Common myeloid progenitor, CD34-positive (primary cell): ENCODE measurements around the gene DNAJC10.

ENCODE experiments used
- CTCF ChIA-PET: fragments of 350-600 bp; sonication (Branson Sonifier 250); formaldehyde crosslinking; loops from one replicate; lab custom pipeline; 2021; ENCODE audit warnings: antibody characterized with exemption; lab: Charles Lee
- POLR2A ChIA-PET: fragments of 350-600 bp; sonication (Branson Sonifier 250); formaldehyde crosslinking; loops from one replicate; lab custom pipeline; 2021; ENCODE audit warnings: antibody characterized with exemption; lab: Charles Lee
- DNase-seq, 3 donors: peaks; one replicate each; pipeline versions ENCODE4 v3.0.0 to v3.0.0-alpha.2; 2013
- H3K27ac ChIP-seq, 2 experiments: 1 replicate in 1 of 2; 2 replicates in 1 of 2; pipeline ENCODE4 v1.7.0; 2013; ENCODE audit warnings: inconsistent platforms in 2 of 2, low read length in 2 of 2, mild to moderate bottlenecking in 2 of 2, low read depth in 1 of 2, moderate library complexity in 1 of 2; ENCODE audit not compliant: severe bottlenecking in 2 of 2, insufficient read depth in 1 of 2, poor library complexity in 1 of 2
- H3K27me3 ChIP-seq, 5 experiments: replicated peaks in 2 of 5; 1 replicate in 3 of 5; 2 replicates in 2 of 5; pipeline versions ENCODE4 v1.6.1 to v1.7.0; 2013; ENCODE audit warnings: low read length in 4 of 5, mild to moderate bottlenecking in 2 of 5, moderate library complexity in 2 of 5, inconsistent platforms in 1 of 5; ENCODE audit not compliant: insufficient read depth in 5 of 5, control insufficient read depth in 4 of 5
- H3K36me3 ChIP-seq, 4 experiments: 1 replicate in 2 of 4; 2 replicates in 2 of 4; pipeline versions ENCODE4 v1.6.1 to v1.7.0; 2013; ENCODE audit warnings: low read length in 3 of 4, control low read depth in 1 of 4, mild to moderate bottlenecking in 1 of 4; ENCODE audit not compliant: control insufficient read depth in 4 of 4, insufficient read depth in 4 of 4
- H3K4me1 ChIP-seq, 4 experiments: 1 replicate in 3 of 4; 2 replicates in 1 of 4; pipeline versions ENCODE4 v1.6.1 to v1.7.1; 2013; ENCODE audit warnings: low read length in 3 of 4, mild to moderate bottlenecking in 3 of 4, control low read depth in 1 of 4, inconsistent platforms in 1 of 4, moderate library complexity in 1 of 4; ENCODE audit not compliant: control insufficient read depth in 4 of 4, insufficient read depth in 4 of 4; ENCODE audit errors: control extremely low read depth in 1 of 4
- H3K4me3 ChIP-seq, 7 experiments: 1 replicate in 4 of 7; 2 replicates in 3 of 7; pipeline versions ENCODE4 v1.5.1 to v1.7.0; 2013; ENCODE audit warnings: mild to moderate bottlenecking in 7 of 7, low read length in 6 of 7, moderate library complexity in 6 of 7, inconsistent platforms in 2 of 7, low read depth in 2 of 7, control low read depth in 1 of 7; ENCODE audit not compliant: insufficient read depth in 4 of 7, control insufficient read depth in 1 of 7; ENCODE audit errors: extremely low read depth in 1 of 7
- H3K9me3 ChIP-seq, 5 experiments: 1 replicate in 4 of 5; 2 replicates in 1 of 5; pipeline versions ENCODE4 v1.6.1 to v1.7.1; 2013; ENCODE audit warnings: low read length in 4 of 5, mild to moderate bottlenecking in 2 of 5, inconsistent platforms in 1 of 5, low read depth in 1 of 5, moderate library complexity in 1 of 5; ENCODE audit not compliant: control insufficient read depth in 4 of 5, insufficient read depth in 2 of 5; ENCODE audit errors: control extremely low read depth in 1 of 5
- WGBS: methylation state at CpG from one replicate; pipeline ENCODE4 v1.1.5; 2013; ENCODE audit not compliant: insufficient coverage; 5-methylcytosine and 5-hydroxymethylcytosine counted together

DNAJC10 gene

DNA sequence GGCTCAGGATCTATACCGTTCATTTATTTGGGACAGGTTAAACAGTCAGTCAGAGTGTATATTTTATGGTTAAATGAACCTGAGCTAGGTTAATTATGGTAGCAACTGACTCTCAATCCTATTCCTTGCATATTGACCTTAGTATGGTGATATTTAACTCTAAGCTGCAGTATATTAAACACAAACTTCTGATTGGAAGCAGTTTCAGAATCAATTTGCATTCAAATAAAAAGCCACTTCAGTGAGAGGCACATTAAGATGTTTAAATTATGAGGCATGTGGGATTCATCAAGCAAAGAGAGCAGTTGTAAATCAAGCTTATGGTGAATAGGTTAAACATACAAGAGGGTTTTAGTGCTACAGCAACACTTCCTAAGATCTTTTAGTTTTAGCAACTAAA lies 110.0 kb downstream of the DNAJC10 start:
- Histone ChIP-seq H3K27ac (no peak overlapping the region), H3K36me3 (no peaks in the 10 kb centered on the region), H3K27me3 (no peaks in the 10 kb centered on the region), H3K4me1 (no peaks in the 10 kb centered on the region), H3K4me3 (no peak overlapping the region), H3K9me3 (peaks cover 0 to 1% (median 0%) of the 10 kb centered on the region in 5 experiments)
- DNase-seq: no peak
- ChIA-PET CTCF (interaction anchor here (0.8 kb wide), 2 partner anchors 12 to 47 kb away, joined by 3 read pairs; no protein-coding TSS in a partner anchor), POLR2A (interaction anchor here (0.7 kb wide), 1 partner anchor 105 kb away, joined by 3 read pairs; no protein-coding TSS in a partner anchor)
- WGBS: 100% methylated on average over 1 of the region's 1 CpG

GRCh38 chr2:182826496-182826895 lies 110.4 kb downstream of the DNAJC10 start:
- Histone ChIP-seq H3K4me3 (no peak overlapping the region), H3K9me3 (peaks cover 0 to 1% (median 0%) of the 10 kb centered on the region in 5 experiments), H3K36me3 (no peaks in the 10 kb centered on the region), H3K4me1 (no peaks in the 10 kb centered on the region), H3K27me3 (no peaks in the 10 kb centered on the region), H3K27ac (no peak overlapping the region)
- WGBS: 100% methylated on average over 2 of the region's 3 CpGs
- DNase-seq: no peak
- CTCF ChIA-PET: interaction anchor here (0.8 kb wide), 1 partner anchor 11 kb away, joined by 3 read pairs; no protein-coding TSS in a partner anchor
- POLR2A ChIA-PET: no interaction called here

DNA sequence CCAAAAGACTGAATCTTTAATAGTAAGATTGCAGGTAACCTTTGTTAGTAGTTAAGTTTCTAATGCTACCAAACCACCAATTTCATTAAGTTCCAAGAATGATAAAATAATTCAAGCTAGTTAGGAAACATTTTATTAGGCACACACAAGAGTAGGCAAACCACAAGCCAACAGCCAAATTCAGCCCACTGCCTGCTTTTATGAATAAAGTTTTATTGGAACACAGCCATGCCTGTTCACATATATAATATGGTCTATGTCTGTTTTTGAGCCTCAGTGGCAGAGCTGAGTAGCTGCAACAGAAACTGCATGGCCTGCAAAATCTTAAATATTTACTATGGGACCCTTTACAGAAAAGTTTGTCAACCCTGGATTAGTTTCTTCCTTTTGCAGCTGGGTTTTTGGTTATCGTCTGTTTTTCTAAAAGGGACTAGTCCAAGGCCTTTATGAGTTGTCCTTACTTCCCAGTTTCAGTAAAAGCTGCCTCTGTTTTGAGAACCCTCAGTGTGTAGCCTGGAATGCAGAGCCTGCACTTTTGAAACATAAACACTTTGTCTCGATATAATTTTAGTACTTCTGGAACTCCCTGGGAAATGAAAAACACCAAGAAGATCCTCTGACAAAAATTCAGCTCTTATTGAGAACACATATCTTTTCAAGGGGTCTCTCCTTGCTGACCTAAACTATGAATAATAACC lies 111.3 kb downstream of the DNAJC10 start:
- ChIA-PET POLR2A (no interaction called here), CTCF (no interaction called here)
- Histone ChIP-seq H3K27ac (no peak overlapping the region), H3K4me3 (no peak overlapping the region), H3K9me3 (peaks cover 0 to 1% (median 0%) of the 10 kb centered on the region in 5 experiments), H3K4me1 (no peaks in the 10 kb centered on the region), H3K36me3 (no peaks in the 10 kb centered on the region), H3K27me3 (no peaks in the 10 kb centered on the region)
- WGBS: 100% methylated on average over 1 of the region's 2 CpGs
- no peak for DNase-seq

DNA sequence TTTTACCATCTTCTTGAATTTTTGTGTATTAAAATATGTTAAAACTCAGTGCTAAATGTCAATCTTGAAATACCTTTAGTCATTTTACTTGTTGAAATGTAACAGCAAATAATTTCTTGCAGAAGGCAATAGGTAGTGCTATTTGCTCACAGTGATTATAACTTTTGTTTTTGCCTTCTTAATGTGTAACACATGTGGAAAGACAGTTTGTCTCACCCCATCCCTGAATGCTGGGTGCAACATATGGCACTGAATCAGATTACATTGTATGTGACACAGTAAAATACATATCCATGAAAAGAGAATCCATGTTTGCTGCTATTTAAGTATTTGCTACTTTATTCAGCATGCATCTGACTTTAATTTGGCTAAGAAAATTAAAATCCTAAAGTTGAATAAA lies 115.0 kb downstream of the DNAJC10 start:
- H3K4me3 ChIP-seq: no peak overlapping the region
- CTCF ChIA-PET: no interaction called here
- POLR2A ChIA-PET: no interaction called here

GRCh38 chr2:182831921-182832320 lies 115.9 kb downstream of the DNAJC10 start:
- 100% methylated on average over 1 of the region's 3 CpGs for WGBS
- POLR2A ChIA-PET: no interaction called here
- Histone ChIP-seq H3K27ac (no peak overlapping the region), H3K4me3 (no peak overlapping the region), H3K4me1 (no peaks in the 10 kb centered on the region), H3K36me3 (no peaks in the 10 kb centered on the region), H3K27me3 (no peaks in the 10 kb centered on the region), H3K9me3 (peaks cover 0 to 1% (median 0%) of the 10 kb centered on the region in 5 experiments)
- CTCF ChIA-PET: no interaction called here
- no peak for DNase-seq

More for the DNA sequence above, 115.0 kb downstream of the DNAJC10 start:
- no peak for DNase-seq
- Histone ChIP-seq H3K27me3 (no peaks in the 10 kb centered on the region), H3K4me1 (no peaks in the 10 kb centered on the region), H3K27ac (no peak overlapping the region), H3K9me3 (peaks cover 0 to 1% (median 0%) of the 10 kb centered on the region in 5 experiments), H3K36me3 (no peaks in the 10 kb centered on the region)

DNA sequence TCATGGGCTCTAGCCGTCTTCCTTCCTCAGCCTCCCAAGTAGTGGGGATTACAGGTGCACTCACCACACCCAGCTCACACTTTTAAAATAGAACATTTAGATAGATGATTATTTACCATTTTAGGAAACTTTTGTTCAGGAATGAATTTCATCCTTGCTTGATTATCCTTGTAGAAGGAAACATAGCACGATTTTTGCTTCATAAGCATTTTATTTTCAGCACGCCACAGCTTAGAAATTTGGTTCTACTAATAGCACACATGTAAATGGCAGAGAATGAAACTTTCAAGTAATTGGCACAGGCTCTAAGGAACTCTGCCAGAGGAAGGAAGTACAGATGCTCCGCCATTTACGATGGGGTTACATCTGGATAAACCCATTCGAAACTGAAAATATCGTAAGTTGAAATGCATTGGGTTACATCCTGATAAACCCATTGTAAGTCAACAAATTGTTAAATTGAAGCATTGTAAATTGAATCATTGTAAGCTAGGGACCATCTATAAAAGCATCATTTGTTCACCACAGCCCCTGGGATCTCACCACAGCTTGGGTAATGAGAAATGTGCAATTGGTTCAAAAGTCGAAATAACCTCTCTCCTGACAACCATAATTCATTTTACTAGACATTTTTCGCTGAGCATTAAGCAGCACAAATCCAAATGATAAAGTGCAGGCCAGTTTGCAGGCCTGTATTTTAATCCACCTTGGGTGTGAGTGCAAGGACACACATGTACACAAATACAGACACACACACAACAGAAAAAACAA lies 117.2 kb downstream of the DNAJC10 start:
- no peaks in the 10 kb centered on the region for H3K27me3 ChIP-seq
- H3K36me3 ChIP-seq: no peaks in the 10 kb centered on the region
- H3K4me1 ChIP-seq: no peaks in the 10 kb centered on the region
- peaks cover 0 to 1% (median 0%) of the 10 kb centered on the region in 5 experiments for H3K9me3 ChIP-seq
- ChIA-PET CTCF (no interaction called here), POLR2A (no interaction called here)
- no peak overlapping the region for H3K4me3 ChIP-seq
- 92% methylated on average over 7 of the region's 9 CpGs for WGBS
- no peak overlapping the region for H3K27ac ChIP-seq
- DNase-seq: no peak

- no peaks in the 10 kb centered on the region for H3K4me1 ChIP-seq
- peaks cover 0 to under 1% (median 0%) of the 10 kb centered on the region in 5 experiments for H3K9me3 ChIP-seq
- no peaks in the 10 kb centered on the region for H3K27me3 ChIP-seq
- no peaks in the 10 kb centered on the region for H3K36me3 ChIP-seq
- POLR2A ChIA-PET: no interaction called here
- CTCF ChIA-PET: no interaction called here
- no peak for DNase-seq
- no CpG with 5 or more reads among the region's 1 CpG for WGBS
- H3K4me3 ChIP-seq: no peak overlapping the region
- no peak overlapping the region for H3K27ac ChIP-seq
These were observed 118.2 kb downstream of the DNAJC10 start for GRCh38 chr2:182834293-182834692.
